Neuronal stem cell (in vitro differentiated cells): ENCODE results near the gene SIN3B.

ENCODE experiments used
- DNase-seq: peaks from one replicate; pipeline ENCODE4 v3.0.0-alpha.2; 2013; ENCODE audit warnings: low spot score
- H2AFZ ChIP-seq: one replicate; pipeline ENCODE4 v1.6.1; 2013; ENCODE audit warnings: mild to moderate bottlenecking, low read length, inconsistent platforms
- H2AK5ac ChIP-seq: 2 replicates; pipeline ENCODE4 v1.6.1; 2013; ENCODE audit warnings: low read depth, mild to moderate bottlenecking, inconsistent platforms, low read length, moderate library complexity, mixed read lengths
- H2BK120ac ChIP-seq: 2 replicates; pipeline ENCODE4 v1.6.1; 2013; ENCODE audit warnings: low read depth, mild to moderate bottlenecking, inconsistent platforms, low read length, moderate library complexity, mixed read lengths
- H2BK12ac ChIP-seq: one replicate; pipeline ENCODE4 v1.6.1; 2013; ENCODE audit warnings: low read length, inconsistent platforms
- H2BK15ac ChIP-seq: 2 replicates; pipeline ENCODE4 v1.6.1; 2013; ENCODE audit warnings: mild to moderate bottlenecking, low read length, inconsistent platforms, mixed read lengths
- H2BK5ac ChIP-seq: one replicate; pipeline ENCODE4 v1.6.1; 2013; ENCODE audit warnings: inconsistent platforms, mild to moderate bottlenecking, low read length, moderate library complexity
- H3K14ac ChIP-seq: one replicate; pipeline ENCODE4 v1.6.1; 2013; ENCODE audit warnings: low read length, inconsistent platforms
- H3K18ac ChIP-seq: 2 replicates; pipeline ENCODE4 v1.6.1; 2013; ENCODE audit warnings: low read length, inconsistent platforms
- H3K23ac ChIP-seq: 2 replicates; pipeline ENCODE4 v1.6.1; 2013; ENCODE audit warnings: low read depth, mild to moderate bottlenecking, mixed read lengths, low read length, inconsistent platforms; ENCODE audit not compliant: poor library complexity
- H3K27ac ChIP-seq: replicated peaks from 3 replicates; pipeline ENCODE4 v1.5.1; 2013; ENCODE audit warnings: low read length, inconsistent platforms
- H3K27me3 ChIP-seq, 3 experiments: 2 replicates each; pipeline ENCODE4 v1.6.1; 2013; ENCODE audit warnings: low read length in 3 of 3, mild to moderate bottlenecking in 2 of 3, inconsistent platforms in 1 of 3, low read depth in 1 of 3, mixed read lengths in 1 of 3, moderate library complexity in 1 of 3; ENCODE audit not compliant: control insufficient read depth in 3 of 3, insufficient read depth in 3 of 3
- H3K36me3 ChIP-seq, 2 donors: replicated peaks in 1 of 2; 2 replicates each; pipeline ENCODE4 v1.6.1; 2013; ENCODE audit warnings: low read length in 2 of 2; ENCODE audit not compliant: control insufficient read depth in 2 of 2, insufficient read depth in 2 of 2
- H3K4ac ChIP-seq: 2 replicates; pipeline ENCODE4 v1.6.1; 2013; ENCODE audit warnings: inconsistent platforms, mild to moderate bottlenecking, low read length, moderate library complexity
- H3K4me1 ChIP-seq, 2 donors: 1 replicate in 1 of 2; 2 replicates in 1 of 2; pipeline ENCODE4 v1.6.1; 2013; ENCODE audit warnings: low read length in 2 of 2, low read depth in 1 of 2; ENCODE audit not compliant: control insufficient read depth in 2 of 2, insufficient read depth in 1 of 2
- H3K4me2 ChIP-seq: one replicate; pipeline ENCODE4 v1.6.1; 2013; ENCODE audit warnings: mild to moderate bottlenecking, low read length, inconsistent platforms; ENCODE audit not compliant: insufficient read depth, poor library complexity, severe bottlenecking
- H3K4me3 ChIP-seq, 2 donors: 2 replicates each; pipeline ENCODE4 v1.5.1; 2013; ENCODE audit warnings: low read length in 2 of 2, mild to moderate bottlenecking in 2 of 2, inconsistent platforms in 1 of 2, moderate library complexity in 1 of 2
- H3K79me1 ChIP-seq: one replicate; pipeline ENCODE4 v1.6.1; 2013; ENCODE audit warnings: low read depth, mild to moderate bottlenecking, inconsistent platforms, low read length, moderate library complexity
- H3K9ac ChIP-seq: one replicate; pipeline ENCODE4 v1.6.1; 2013; ENCODE audit warnings: mild to moderate bottlenecking, low read depth, low read length, inconsistent platforms; ENCODE audit not compliant: poor library complexity
- H3K9me3 ChIP-seq, 2 donors: replicated peaks in 1 of 2; 2 replicates each; pipeline versions ENCODE3 to v1.6.1; 2013; ENCODE audit warnings: low read length in 2 of 2, mild to moderate bottlenecking in 2 of 2, inconsistent platforms in 1 of 2, low read depth in 1 of 2, mixed read lengths in 1 of 2, moderate library complexity in 1 of 2; ENCODE audit not compliant: control insufficient read depth in 2 of 2, insufficient read depth in 1 of 2
- H4K8ac ChIP-seq: one replicate; pipeline ENCODE4 v1.6.1; 2013; ENCODE audit warnings: low read depth, mild to moderate bottlenecking, inconsistent platforms, low read length, moderate library complexity
- H4K91ac ChIP-seq: one replicate; pipeline ENCODE4 v1.6.1; 2013; ENCODE audit warnings: low read length, low read depth, mild to moderate bottlenecking, inconsistent platforms; ENCODE audit not compliant: poor library complexity
- WGBS, 2 donors: extraction: QIAGEN DNeasy Blood & Tissue Kit; methylation state at CpG; one replicate each; pipeline ENCODE4 v1.1.7; 2013; ENCODE audit warnings: missing lambda C conversion rate in 2 of 2, mixed read lengths in 1 of 2; ENCODE audit not compliant: insufficient read length in 2 of 2, insufficient replicate concordance in 1 of 2; ENCODE audit errors: extremely low coverage in 2 of 2; 5-methylcytosine and 5-hydroxymethylcytosine counted together

The SIN3B gene

DNA sequence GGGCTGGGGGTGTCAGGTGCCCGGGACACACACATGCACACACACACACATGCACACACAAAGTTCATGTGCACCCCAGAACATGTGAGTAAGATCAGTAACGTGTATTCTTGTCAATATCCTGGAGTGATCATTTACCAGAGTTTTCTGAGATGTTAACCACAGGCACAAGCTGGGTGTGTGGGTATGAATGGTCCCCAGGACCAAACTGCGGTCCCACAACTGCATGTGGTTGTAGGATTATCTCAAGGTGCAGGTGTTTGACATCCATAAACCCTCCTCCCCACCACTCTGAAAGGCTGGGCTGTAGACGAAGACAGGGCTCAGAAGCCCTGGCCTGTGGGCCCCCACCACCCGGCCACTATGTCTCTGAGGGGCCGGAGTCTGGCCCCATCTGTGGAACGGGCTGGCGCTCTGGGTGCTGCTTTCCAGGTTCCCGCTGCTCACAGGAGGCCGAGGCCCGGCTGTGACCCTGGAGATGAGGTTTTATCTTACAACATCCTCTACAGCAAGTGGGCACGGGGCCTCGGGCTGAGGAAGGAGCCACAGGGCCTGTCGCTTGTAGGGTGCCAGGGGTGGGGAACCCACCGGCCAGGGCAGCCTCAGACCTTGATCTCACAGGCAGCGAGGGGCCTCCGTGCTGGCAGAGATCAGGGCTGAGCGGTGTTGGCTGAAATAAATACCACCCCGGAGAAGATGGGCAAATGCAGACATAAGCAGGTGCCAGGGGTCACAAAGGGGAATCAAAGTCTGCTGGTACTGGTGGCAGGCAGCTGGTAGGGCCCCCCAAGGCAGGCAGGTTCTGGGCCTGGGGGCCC, 63.9 kb downstream of the SIN3B start:
- no peak overlapping the region for H2AFZ ChIP-seq
- no peak overlapping the region for H3K9ac ChIP-seq
- no peak overlapping the region for H3K4me3 ChIP-seq
- H2BK12ac ChIP-seq: no peak overlapping the region
- H2BK15ac ChIP-seq: no peak overlapping the region
- no peak overlapping the region for H3K18ac ChIP-seq
- H2BK120ac ChIP-seq: no peak overlapping the region
- peaks cover 2% of the 10 kb centered on the region for H3K79me1 ChIP-seq
- no peak overlapping the region for H4K91ac ChIP-seq
- H3K27ac ChIP-seq: no peak overlapping the region
- H3K23ac ChIP-seq: no peak overlapping the region
- H3K4me1 ChIP-seq: peaks cover 4 to 8% of the 10 kb centered on the region in 2 donors
- DNase-seq: no peak
- H3K4me2 ChIP-seq: no peak overlapping the region
- WGBS, 2 donors: no CpG with 5 or more reads among the region's 19 CpGs
- H3K4ac ChIP-seq: no peak overlapping the region
- no peaks in the 10 kb centered on the region for H3K36me3 ChIP-seq
- H3K9me3 ChIP-seq: no peaks in the 10 kb centered on the region
- peak overlapping the region; percentile 29 for H2BK5ac ChIP-seq
- H2AK5ac ChIP-seq: no peak overlapping the region
- no peak overlapping the region for H4K8ac ChIP-seq
- H3K14ac ChIP-seq: no peak overlapping the region
- peaks cover 0 to 24% (median 5%) of the 10 kb centered on the region in 3 experiments for H3K27me3 ChIP-seq

DNA sequence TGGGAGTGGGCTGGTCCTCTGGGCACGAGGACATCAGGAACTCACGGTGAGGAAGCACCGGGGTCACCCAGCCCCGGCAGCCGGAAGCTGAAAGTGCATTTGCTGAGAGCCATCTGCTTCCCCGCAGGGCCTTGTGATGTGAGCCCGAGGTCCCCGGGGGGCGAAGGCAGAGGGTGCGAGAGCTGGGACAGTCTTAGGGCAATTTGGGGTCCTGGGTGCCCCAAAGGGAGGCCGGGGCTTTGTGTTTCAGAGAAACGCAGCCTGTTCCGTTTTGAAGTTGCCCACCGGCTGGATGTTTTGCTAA, 64.4 kb downstream of the SIN3B start:
- Histone ChIP-seq H4K8ac (no peak overlapping the region), H3K14ac (no peak overlapping the region), H3K4me2 (no peak overlapping the region), H3K9ac (no peak overlapping the region), H2AFZ (no peak overlapping the region), H2BK120ac (no peak overlapping the region), H2BK12ac (no peak overlapping the region), H2BK5ac (no peak overlapping the region), H3K4me1 (peaks cover 4 to 10% of the 10 kb centered on the region in 2 donors), H2BK15ac (no peak overlapping the region), H3K79me1 (peaks cover 2% of the 10 kb centered on the region), H4K91ac (no peak overlapping the region), H3K18ac (no peak overlapping the region), H3K27ac (no peak overlapping the region), H3K4me3 (no peak overlapping the region), H3K4ac (no peak overlapping the region), H2AK5ac (peak overlapping the region; percentile 6), H3K36me3 (no peaks in the 10 kb centered on the region), H3K9me3 (no peaks in the 10 kb centered on the region), H3K27me3 (peaks cover 0 to 24% (median 7%) of the 10 kb centered on the region in 3 experiments), H3K23ac (peak overlapping the region; percentile 35)
- DNase-seq: no peak
- WGBS, 2 donors: no CpG with 5 or more reads among the region's 14 CpGs

DNA sequence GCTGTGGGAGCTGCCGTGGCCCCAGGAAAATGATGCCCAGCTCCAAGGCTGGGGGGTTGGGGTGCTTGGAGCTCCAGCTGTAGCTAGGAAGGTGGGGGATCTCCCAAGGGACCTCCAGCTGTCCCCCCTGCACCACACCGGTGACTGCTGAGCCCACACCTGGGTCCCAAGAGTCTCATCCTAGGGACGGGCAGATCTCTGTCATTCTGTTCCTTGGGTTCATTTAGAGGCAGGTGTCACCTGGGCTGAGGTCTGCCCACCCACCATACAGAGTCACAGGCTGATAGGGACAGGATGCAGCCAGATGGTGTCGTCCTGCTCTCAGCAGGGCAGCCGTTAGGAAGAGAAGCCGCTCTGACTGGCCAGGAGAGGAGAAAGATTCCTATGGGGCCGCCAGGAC, 64.9 kb downstream of the SIN3B start:
- no peaks in the 10 kb centered on the region for H3K9me3 ChIP-seq
- H2BK120ac ChIP-seq: no peak overlapping the region
- peak overlapping the region; percentile 6 for H2AK5ac ChIP-seq
- H4K91ac ChIP-seq: no peak overlapping the region
- WGBS, 2 donors: no CpG with 5 or more reads among the region's 7 CpGs
- peaks cover 2% of the 10 kb centered on the region for H3K79me1 ChIP-seq
- H3K14ac ChIP-seq: no peak overlapping the region
- no peaks in the 10 kb centered on the region for H3K36me3 ChIP-seq
- H3K9ac ChIP-seq: no peak overlapping the region
- H2BK15ac ChIP-seq: no peak overlapping the region
- no peak for DNase-seq
- H4K8ac ChIP-seq: no peak overlapping the region
- peaks cover 0 to 24% (median 7%) of the 10 kb centered on the region in 3 experiments for H3K27me3 ChIP-seq
- no peak overlapping the region for H2BK5ac ChIP-seq
- no peak overlapping the region for H3K4me2 ChIP-seq
- no peak overlapping the region for H2BK12ac ChIP-seq
- no peak overlapping the region for H2AFZ ChIP-seq
- H3K4me3 ChIP-seq: no peak overlapping the region
- no peak overlapping the region for H3K23ac ChIP-seq
- no peak overlapping the region for H3K18ac ChIP-seq
- H3K4ac ChIP-seq: no peak overlapping the region
- H3K4me1 ChIP-seq: peaks cover 4 to 10% of the 10 kb centered on the region in 2 donors
- H3K27ac ChIP-seq: no peak overlapping the region

DNA sequence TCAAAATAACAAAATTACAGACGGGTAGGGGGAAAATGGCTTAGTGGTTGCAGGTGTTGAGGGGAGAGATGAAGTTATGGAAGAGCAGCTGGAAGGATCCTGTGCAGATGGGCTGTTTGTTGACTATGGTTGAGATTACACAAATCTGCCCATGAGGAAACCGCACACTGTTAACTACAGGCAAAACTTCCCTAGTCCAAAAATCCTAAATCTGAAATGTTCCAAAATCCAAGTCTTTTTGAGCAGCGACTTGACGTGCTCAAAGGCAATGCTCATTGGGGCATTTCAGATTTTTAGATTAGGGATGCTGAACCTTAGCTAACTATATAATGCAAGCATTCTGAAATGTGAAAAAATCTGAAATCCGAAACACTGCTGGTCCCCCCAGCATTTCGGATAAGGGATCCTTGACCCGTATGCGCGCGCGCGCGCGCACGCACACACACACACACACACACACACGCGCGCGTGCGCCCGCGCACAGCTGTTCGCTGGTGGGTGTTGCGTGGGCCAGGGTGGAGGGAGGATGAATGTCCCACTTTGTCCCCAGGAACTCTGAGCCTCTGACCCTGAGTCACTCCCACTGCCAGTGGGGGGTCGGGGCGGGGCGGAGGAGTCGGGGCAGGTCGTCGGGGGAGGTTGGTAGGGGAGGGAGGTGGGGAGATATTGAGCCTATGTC, 66.4 kb downstream of the SIN3B start:
- no peaks in the 10 kb centered on the region for H3K36me3 ChIP-seq
- peaks cover 0 to 24% (median 7%) of the 10 kb centered on the region in 3 experiments for H3K27me3 ChIP-seq
- H3K4me3 ChIP-seq: no peak overlapping the region
- peak overlapping the region; percentile 98 for H3K4me2 ChIP-seq
- peak overlapping the region; percentile 86 for H2AFZ ChIP-seq
- H3K4ac ChIP-seq: no peak overlapping the region
- no peak overlapping the region for H3K27ac ChIP-seq
- no peak overlapping the region for H2BK12ac ChIP-seq
- H3K9ac ChIP-seq: no peak overlapping the region
- H2AK5ac ChIP-seq: peak overlapping the region; percentile 95
- H3K79me1 ChIP-seq: peaks cover 4% of the 10 kb centered on the region
- H3K4me1 ChIP-seq: peaks cover 4 to 10% of the 10 kb centered on the region in 2 donors
- H3K9me3 ChIP-seq: no peaks in the 10 kb centered on the region
- peak overlapping the region; percentile 96 for H3K18ac ChIP-seq
- peak overlapping the region; percentile 97 for H2BK15ac ChIP-seq
- no peak overlapping the region for H2BK120ac ChIP-seq
- peak overlapping the region; percentile 90 for H2BK5ac ChIP-seq
- H3K23ac ChIP-seq: peak overlapping the region; percentile 95
- no peak overlapping the region for H4K91ac ChIP-seq
- H3K14ac ChIP-seq: no peak overlapping the region
- no peak overlapping the region for H4K8ac ChIP-seq
- WGBS, 2 donors: no CpG with 5 or more reads among the region's 30 CpGs
- DNase-seq: peak; percentile 35
